ENCODE data around the gene SMTNL2. TPM values are rescaled to one million over a fixed set of nuclear protein-coding genes. Genes with fewer than 3 reads are reported as not detected.

The SMTNL2 gene
- total RNA-seq, 1 donor from 2014 or later: 65.7 TPM

GRCh38 chr17:4553669-4554068 lies 30.7 kb upstream of the SMTNL2 start:
- H3K27me3 Mint-ChIP-seq (ENCODE audit: low read depth): no peaks in the 10 kb centered on the region

GRCh38 chr17:4554441-4554996 lies 29.8 kb upstream of the SMTNL2 start:
- peaks cover 28% of the 10 kb centered on the region for H3K4me1 Mint-ChIP-seq

More at GRCh38 chr17:4553669-4554068, 30.7 kb upstream of the SMTNL2 start:
- DNase-seq (ENCODE audit: low spot score in 2 of 2, unreplicated experiment in 2 of 2): no peak
- Mint-ChIP-seq H3K9me3 (no peaks in the 10 kb centered on the region), H3K4me1 (peaks cover 30% of the 10 kb centered on the region), H3K36me3 (peaks cover 11% of the 10 kb centered on the region), H3K4me3 (peak overlapping the region; percentile 90), H3K27ac (no peak overlapping the region)
- no peak for TF ChIP-seq CTCF (IDR thresholded peaks at IDR 0.05; ENCODE audit: unreplicated experiment)

GRCh38 chr17:4554997-4555799 lies 29.1 kb upstream of the SMTNL2 start, which contains the start of gene MYBBP1A:
MYBBP1A (minus strand) TSS chr17:4555384; CDS start chr17:4555324, 60 bp downstream.
- Mint-ChIP-seq H3K36me3 (peaks cover 11% of the 10 kb centered on the region), H3K4me1 (peaks cover 31% of the 10 kb centered on the region), H3K4me3 (peak within 1 kb of the TSS; percentile 90), H3K9me3 (no peaks in the 10 kb centered on the region), H3K27me3 (ENCODE audit: low read depth) (no peaks in the 10 kb centered on the region), H3K27ac (peak within 1 kb of the TSS; percentile 97)
- peak; percentile 94 to 96 for DNase-seq (ENCODE audit: low spot score in 2 of 2, unreplicated experiment in 2 of 2)
- peak; percentile 19 for TF ChIP-seq CTCF (IDR thresholded peaks at IDR 0.05; ENCODE audit: unreplicated experiment)

More at GRCh38 chr17:4554441-4554996, 29.8 kb upstream of the SMTNL2 start:
- Mint-ChIP-seq H3K4me3 (peak overlapping the region; percentile 90), H3K27ac (peak overlapping the region; percentile 97), H3K9me3 (no peaks in the 10 kb centered on the region), H3K36me3 (peaks cover 11% of the 10 kb centered on the region), H3K27me3 (ENCODE audit: low read depth) (no peaks in the 10 kb centered on the region)
- peak in 1 of 2 experiments; percentile 18 for DNase-seq (ENCODE audit: low spot score in 2 of 2, unreplicated experiment in 2 of 2)
- no peak for TF ChIP-seq CTCF (IDR thresholded peaks at IDR 0.05; ENCODE audit: unreplicated experiment)

GRCh38 chr17:4555873-4556759 lies 28.2 kb upstream of the SMTNL2 start:
- peak overlapping the region; percentile 90 for H3K4me3 Mint-ChIP-seq
- peak overlapping the region; percentile 97 for H3K27ac Mint-ChIP-seq
- TF ChIP-seq CTCF (IDR thresholded peaks at IDR 0.05; ENCODE audit: unreplicated experiment): no peak
- H3K9me3 Mint-ChIP-seq: no peaks in the 10 kb centered on the region
- peaks cover 35% of the 10 kb centered on the region for H3K4me1 Mint-ChIP-seq
- DNase-seq (ENCODE audit: low spot score in 2 of 2, unreplicated experiment in 2 of 2): no peak
- peaks cover 7% of the 10 kb centered on the region for H3K36me3 Mint-ChIP-seq
- no peaks in the 10 kb centered on the region for H3K27me3 Mint-ChIP-seq (ENCODE audit: low read depth)

- H3K9me3 Mint-ChIP-seq: no peaks in the 10 kb centered on the region
These were observed 27.3 kb upstream of the SMTNL2 start for GRCh38 chr17:4556996-4557395.

More at GRCh38 chr17:4556996-4557395, 27.3 kb upstream of the SMTNL2 start:
- Mint-ChIP-seq H3K4me3 (no peak overlapping the region), H3K4me1 (peaks cover 40% of the 10 kb centered on the region), H3K27ac (no peak overlapping the region), H3K36me3 (peaks cover 5% of the 10 kb centered on the region), H3K27me3 (ENCODE audit: low read depth) (no peaks in the 10 kb centered on the region)
- TF ChIP-seq CTCF (IDR thresholded peaks at IDR 0.05; ENCODE audit: unreplicated experiment): no peak
- DNase-seq (ENCODE audit: low spot score in 2 of 2, unreplicated experiment in 2 of 2): no peak
